ENCODE data around the gene STAT1.
"Not testable (repeated sequence)": the region's sequence is repeated elsewhere in the genome, so short reads cannot be mapped to it uniquely, and the experiment has no call there.

Gene STAT1

DNA sequence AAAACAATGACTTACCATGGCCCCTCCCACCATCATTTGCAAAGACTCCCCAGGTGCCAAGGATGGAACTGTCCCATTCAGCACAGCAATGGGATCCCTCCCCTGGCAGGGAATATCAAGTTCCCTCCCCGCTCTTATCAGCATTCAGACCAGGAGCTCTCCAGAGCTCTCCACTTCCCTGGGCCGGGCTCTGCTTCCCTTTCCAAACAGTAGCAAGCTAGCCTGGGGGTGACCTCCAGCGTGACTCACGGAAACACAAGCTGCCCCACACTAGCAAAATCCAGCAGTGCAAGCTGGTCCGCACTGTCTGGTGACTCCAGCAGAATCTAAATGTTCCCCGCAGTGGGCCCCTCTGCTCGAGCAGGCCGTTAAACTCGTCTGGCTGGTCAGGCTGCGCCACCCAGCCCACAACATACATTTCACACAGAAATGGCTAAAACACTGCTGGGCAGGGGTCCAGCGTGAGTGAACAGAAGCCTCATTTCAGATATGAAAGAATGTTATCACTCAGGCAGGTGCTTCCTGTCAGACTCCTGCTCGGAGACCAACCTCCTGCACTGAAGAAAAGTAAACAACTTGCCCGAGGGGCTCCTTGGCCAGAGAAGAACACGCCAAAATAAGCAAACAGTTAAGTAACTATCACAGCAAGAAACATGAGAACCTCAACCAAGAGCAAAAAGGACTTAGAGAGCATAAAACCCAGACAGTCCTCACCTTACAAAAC is 33.9 kb downstream of the STAT1 start:
- peak; percentile 45 for DNase-seq

DNA sequence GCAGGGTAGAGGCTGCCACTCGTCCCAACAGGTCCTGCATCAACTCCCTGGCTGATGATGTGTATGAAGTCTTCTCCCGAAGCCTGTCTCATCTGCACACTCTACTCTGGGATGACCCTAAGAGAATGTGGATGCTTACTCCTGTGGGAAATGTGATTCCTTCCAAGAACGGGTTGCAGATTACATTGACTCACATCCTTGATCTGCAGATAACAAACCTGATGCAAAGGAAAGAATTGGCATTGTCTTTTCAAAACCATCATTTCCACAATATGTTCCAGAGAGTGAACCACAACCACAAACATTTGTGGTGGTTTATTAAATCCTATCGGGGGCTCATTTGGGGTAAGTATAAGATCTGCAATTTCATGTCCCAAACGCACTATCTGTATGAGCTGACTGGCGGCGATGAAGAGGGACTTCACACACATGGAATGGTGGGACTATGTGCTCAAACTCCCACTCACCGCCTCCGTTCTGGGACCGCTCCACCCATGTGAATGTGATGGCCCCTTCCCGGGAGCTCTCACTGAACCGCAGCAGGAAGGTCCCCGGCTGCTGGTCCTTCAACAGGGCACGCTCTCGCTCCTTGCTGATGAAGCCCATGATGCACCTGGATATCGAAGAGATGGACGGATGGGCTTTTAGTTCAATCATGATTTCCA is 35.5 kb downstream of the STAT1 start:
- DNase-seq = peak; percentile 71

DNA sequence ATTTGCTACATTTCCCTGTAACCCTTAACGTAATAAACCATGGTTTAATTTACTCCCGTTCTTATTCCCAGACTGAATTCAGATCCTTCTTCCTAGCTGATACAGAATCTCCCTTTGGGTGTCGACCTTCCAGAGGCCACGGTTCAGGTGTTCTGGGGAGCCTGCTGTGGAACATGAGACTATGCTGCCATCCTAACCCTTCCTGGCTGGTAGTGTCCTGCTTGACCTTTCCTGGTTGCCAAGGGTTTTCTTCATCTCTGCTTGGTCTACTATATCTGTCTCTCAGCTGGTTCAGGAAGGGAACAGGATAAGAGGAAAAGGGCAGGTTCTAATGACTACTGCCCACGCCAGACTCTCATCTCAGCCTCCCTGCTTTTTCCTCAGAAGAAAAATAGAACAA is 36.5 kb downstream of the STAT1 start:
- DNase-seq = no peak

DNA sequence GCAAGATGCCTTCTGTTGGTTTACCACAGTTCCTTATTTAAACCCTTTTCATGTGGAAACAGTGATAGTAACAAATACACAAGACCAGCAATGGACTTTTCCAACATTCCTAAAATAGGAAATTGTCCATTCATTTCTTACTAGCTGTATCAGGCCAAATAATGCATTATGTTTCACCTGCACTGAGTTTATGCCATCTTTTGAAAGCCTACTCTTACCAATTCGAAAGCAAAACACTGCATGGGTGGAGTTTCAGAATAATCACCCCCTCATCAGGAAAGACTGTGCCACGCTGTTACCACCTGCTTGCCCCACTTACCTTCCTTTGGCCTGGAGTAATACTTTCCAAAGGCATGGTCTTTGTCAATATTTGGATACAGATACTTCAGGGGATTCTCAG is 37.5 kb downstream of the STAT1 start:
- DNase-seq = no peak

DNA sequence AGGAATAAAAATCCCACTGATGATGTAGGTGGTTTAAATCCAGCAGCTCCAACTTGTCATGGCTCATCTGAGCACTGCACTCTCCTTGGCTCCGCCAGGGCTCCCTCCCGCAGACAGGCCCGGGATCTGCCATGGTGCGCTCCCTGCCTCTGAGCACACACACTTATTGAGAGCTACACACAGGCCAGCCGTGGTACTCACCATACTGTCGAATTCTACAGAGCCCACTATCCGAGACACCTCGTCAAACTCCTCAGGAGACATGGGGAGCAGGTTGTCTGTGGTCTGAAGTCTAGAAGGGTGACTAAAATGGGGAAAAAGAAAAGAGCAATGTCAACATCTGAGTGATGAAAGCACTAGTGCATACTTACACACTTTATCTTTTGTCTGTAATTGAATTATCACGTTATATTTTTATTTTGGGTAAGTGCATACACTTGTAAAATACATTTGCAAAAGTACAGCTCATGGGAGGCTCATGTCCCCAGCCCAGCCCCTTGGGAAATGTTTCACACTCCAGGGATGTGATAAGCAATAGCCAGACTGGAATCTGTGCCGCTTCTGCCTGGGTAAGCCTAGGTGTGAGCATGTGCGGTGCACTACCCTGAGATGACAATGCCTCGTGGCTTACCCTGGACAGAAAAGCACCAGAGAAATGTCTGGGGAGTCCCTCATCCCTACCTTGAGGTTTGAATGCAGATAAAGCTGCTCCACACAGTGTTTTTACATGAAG is 39.2 kb downstream of the STAT1 start:
- DNase-seq = no peak

DNA sequence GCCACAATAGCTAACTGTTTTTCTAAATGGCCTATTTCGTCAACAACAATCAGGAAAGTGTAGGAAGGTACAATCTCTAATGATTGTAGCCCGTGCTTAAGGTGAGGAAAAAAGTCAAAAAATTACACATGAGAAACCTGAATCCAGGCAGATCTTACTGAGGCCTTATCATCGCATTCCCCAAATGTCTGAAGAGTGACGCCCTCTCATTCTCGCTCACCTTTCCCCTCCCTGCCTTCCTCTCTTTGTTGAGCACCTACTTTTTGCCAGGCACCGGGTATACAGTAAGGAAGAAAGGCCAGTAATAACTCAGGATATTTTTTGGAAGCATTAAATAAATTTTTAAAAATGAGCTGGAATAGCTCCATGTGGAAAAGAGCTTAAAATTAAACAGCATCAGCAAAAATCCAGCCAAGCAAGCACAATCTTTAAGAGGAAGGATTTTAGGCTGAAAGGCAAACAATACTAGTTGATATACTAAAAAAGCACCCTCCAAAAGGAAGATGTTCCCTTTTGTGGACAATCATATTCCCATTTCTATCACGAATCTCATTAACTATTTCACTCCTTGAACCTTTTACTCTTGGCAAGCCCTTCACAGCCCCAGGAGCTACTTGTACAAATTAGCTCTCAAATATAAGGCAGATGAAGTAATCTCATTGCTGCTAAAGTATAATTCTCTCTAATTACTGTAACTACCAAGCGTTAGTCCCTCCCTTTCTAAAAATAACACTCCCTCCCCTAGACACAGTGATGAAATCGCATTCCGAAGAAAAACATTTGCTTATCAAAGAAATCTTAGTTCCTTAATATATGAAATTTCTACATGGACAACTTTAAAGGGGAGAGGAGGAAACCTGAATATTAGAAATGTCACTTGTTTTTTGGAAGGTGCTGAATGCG is 40.0 kb downstream of the STAT1 start:
- no peak for DNase-seq

DNA sequence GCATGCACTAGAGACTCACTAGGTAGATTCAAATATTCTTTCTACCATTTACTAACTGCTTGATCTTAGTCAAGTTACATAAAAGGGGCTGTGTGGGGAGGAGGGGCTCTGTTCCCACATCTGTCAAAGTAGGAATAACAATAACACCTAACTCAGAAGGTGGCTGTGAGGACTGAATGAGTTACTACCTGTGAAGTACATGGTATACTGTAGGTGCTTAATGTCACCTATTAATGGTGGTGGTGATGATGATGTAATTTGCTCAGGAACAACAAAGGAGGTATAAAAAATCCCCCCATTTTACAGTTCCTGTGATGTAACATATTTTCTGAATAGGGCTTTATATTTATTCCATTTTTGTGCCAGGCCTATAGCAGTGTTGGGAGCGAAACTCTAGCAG is 40.7 kb downstream of the STAT1 start:
- DNase-seq = no peak

DNA sequence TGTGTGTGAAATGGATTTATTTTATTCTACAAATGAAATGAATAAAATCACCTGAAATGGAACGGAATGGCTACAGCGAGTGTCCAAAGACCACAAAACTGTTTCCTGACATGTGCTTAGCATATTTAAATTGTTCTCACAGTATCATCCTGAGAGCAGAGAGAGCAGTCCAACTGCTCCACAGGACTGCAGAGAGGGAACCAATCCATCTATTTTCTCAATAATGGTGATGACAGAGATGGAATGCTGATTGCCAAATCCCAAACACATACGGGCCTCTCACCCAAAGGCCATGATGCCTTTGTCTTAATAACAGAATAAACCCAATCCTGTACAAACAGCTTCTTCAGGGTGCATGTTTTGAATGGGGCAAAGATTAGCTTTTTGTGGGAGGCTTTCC is 41.1 kb downstream of the STAT1 start:
- DNase-seq = peak; percentile 79

DNA sequence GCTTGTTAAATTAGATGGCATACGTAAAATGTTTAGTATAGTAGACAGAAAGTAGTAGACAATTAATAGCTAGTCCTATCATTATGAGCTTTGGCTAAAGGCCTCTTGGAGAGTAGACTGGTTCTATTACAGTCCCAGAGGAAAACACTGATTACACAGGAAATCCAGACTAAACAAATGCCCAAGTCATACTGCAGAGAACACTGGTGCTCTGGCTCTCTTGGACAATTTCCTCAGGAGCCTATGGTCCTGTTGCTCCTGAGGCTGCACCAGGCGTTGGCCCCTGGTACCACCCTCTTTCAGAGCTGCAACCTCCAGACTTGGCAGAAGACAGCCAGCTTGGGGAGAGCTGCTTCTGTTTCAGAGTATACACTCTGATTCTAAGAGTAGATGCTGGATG is 41.8 kb downstream of the STAT1 start:
- no peak for DNase-seq

DNA sequence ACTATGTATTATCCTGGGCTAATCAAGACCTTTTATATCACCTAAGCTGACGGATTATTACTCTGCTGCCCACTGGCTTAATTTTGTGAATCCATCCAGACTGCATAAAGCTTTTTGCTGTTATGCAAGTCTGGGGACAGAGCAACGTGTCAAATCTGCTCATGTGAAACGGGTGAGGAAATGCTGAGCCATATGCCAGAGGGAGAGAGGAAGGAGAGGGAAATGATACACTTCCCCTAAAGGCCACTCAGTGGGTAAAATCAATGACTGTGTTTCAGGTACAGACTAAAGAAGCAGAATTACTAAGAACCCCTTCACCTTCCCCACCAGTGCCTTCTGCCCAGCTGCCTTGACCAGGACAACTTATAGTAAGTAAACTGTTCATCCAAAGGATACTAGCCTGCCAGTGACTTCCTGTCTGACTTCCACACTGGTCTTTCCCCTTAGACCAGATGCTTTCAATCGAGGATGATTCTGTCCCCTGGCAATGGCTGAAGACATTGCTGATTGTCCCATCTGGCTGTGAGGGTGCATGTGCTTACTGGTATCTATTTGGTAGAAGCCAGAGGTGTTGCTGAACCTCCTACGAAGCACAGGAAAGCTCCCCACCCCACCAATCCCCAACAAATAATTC is 43.0 kb downstream of the STAT1 start:
- DNase-seq = no peak

DNA sequence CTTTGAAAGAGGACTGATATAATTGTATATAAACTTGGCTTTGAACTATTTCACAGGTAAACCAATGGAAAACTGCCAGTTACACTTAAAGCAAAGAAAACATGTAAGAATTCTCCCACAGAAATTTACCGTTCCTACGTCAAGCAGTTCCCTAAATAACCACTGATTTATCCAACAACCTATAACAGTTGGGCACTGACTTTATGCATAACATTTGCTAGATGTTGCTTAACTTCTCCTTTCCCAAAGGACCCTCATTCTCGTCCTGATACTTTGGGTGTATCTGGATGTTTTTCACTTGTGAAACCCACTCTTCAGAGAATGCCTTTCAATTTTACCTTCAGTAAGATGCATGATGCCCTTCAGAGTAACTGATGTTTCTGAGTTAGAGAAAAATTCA is 43.8 kb downstream of the STAT1 start:
- DNase-seq = no peak

DNA sequence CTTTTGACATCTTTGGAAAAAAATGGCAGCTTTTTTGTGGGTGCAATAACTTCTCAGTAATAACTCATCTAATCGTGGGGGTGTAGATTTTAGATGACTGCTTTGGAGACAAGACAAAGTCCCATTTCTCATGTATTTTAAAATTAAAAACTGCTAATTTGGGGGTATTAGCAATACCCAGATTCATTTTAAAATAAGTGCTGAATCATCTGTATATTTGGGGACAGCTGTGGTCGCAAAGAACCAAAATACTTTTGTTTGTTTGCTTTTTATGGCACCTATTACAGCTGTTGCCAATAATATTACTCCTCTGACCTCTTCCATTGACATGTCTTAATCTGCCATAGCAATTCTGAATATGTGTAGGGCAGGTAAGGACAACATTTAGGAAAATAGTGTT is 45.4 kb downstream of the STAT1 start:
- DNase-seq = no peak

DNA sequence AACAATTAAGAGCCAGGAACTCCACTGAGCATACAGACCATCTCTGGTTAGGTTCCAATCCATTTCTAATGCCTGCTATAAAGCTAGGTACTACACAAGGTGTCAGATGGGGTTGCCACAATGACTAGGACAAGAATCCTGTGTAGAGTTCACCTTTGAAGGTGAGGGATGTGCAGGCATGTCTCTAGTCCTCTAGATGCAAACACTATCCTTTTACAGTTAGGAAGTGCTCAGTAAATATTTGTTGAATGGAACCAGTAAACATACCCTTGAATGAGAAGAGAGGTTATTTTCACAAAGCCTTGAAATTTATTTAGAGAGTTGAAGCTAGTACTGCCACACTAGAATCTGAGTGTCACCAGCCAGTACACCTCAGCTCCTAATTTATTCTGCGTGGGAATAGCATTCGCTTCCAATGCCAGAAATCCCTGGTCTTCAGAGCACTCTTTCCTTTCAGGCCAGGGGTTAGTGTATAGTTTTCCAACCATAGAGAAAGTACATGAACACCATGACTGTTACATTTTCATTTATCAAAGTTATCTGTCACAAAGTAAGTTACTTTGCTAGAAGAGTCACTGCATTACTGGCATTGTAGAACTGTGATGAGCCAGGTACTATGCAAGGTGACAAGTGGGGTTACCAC is 48.3 kb downstream of the STAT1 start:
- DNase-seq = no peak

DNA sequence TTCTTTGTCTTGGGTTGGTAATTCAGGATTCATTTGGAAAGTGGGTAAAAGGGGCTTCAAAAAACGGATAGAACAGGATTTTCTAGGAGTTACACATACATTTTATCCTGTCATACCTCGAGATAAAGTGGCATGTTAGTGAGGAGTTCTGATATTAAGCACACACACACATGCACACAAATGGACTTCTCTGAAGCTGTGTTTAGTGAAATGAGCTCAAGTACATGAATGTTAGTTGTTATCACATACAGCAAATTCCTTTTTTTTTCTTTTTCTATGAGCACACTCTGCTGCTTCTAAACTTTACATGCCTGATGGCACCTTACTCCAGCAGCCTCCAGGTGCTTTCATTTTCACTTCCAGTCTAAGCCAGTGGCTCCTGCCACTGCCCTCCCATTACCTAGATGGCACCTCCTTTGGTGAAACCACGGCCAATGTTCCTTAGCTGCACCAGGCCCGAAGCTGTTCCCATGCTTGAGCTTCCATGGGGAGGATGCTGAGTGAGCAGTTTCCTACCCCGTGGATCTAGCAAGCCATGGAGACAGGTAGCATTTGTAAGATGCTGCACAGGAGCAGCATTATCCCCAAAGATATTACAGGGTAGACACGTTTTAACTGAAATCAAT is 49.7 kb downstream of the STAT1 start:
- no peak for DNase-seq

DNA sequence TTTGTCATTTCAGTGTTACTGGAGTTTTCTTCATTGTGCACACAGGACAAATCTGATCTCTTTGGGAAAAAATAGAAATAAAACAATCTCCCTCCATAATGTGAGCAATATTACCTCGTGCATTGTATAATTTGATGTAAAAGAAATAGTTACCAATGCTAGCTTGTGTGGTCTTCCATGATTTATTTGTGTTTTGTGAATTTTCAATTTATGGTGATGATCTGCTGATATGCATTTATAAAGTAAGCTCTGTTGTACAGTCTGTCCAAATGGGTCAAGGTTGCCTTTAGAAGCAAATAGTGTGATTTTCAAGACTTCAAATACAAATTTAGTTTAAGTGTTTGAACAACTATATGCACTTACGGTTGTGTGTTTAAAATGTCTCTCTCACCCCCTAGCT is 50.9 kb downstream of the STAT1 start:
- DNase-seq = no peak

DNA sequence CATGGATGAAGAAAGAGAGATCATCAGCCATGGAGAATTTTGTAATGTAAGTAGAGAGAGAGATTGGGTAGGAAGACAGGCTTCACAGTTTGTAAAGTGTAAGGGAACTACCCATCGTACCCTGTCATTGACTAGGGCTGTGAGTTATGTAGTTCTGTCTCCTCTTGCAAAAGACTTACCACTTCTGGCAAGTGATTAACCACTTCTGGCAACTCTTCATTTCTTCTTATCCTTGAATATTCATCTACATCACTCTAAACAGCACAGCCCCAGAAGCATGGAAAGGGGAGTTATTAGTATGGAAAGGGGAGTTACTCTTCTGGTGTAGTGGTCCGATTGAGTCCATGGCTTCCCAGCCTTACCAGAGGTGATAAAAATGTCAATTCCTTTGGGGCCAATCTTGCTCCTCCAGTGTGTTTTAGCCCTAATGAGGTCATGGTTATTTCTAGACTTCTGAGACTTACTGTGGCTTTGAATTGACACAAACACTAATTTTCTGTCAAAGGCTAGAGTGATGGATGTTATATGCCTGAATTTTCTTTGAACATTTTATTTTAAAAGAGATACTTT is 52.0 kb downstream of the STAT1 start:
- DNase-seq = peak; percentile 27

DNA sequence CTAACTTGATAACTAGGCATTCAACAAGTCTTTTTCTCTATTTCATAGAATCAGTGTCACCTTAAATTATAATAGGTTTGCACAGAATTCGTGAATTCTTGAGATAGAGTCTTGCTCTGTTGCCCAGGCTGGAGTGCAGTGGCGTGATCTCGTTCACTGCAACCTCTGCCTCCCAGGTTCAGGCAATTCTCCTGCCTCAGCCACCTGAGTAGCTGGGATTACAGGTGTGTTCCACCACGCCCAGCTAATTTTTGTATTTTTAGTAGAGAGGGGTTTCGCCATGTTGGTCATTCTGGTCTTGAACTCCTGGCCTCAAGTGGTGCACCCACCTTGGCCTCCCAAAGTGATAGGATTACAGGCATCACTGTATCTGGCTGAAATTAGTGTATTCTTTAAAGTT is 52.9 kb downstream of the STAT1 start:
- DNase-seq = not testable (repeated sequence)

DNA sequence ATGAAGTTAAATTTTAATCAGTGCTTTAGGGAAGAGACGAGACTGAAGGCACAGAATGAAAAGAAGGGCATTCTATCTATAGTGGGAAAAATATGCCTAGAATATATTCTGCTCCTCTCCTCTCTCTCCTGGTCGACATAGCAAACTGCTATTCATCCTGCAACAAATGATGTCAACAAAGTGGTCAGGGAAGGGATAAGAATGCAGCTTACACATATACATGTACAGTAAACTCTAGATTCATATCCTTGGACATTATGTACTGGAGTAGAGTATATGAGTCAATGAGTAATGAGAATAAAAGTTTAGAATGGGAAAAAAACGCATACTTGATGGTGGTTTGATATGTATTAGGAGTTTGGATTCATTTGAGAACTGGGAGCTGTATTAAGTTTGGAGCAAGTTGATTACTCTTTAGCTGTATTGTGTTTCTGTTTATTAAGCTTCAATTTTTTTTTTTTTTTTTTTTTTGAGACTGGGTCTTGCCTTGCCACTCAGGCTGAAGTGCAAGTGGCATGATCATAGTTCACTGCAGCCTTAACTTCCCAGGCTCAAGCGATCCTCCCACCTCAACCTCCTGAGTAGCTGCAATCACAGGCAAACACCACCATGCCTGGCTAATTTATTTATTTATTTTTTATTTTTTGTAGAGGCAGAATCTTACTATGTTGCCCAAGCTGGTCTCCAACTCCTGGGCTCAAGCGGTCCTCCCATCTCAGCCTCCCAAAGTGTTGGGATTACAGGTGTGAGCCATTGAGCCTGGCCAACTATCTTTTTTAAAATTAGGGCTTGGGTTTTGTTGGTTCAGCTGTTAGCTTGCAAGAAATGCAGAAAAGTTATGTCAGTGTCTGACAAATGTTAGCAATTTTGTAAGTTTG is 53.8 kb downstream of the STAT1 start:
- peak; percentile 26 for DNase-seq

DNA sequence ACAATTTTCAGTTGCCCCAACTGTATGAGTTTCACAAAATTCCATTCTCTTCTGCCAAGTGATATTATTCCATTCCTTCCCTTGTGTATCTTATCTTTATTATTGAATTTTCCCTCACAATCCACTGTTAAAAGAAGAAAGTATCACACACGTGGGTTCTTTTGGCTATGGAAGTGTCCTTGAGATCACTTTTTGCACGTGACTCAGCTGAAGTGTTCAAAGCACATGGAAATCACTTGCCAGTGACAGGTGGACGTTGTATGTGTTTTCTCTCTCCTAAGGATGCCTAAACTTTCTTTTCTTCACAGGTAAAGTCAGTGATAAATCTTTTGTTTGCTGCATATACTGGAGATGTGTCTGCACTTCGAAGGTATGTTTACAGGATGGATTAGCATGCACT is 60.7 kb downstream of the STAT1 start:
- no peak for DNase-seq

DNA sequence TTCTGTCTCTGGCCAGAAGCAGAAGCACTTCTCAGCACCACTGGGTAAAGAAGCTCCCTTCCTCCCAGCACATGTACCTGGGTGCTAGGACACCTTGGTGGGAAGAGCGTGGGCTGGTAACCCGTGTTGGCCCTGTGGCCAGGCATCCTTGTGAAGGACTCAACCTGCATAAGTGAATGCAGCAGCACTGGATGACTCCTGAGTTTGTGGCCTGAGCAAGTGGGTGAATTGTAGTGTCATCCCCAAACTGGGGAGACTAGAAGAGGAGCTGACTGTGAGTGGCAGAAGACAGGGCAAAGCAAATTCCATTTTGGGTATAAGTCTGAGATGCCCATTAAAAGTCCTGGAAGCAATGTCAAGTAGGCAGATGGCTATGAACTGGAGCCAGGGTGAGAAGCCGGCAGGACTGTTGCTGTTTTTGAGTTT is 63.4 kb downstream of the STAT1 start:
- no peak for DNase-seq

All from fibroblast of upper back skin (primary cell).